Type B pancreatic cell (in vitro differentiated cells): ENCODE data around the gene ORAI3. TPM values are rescaled to one million over a fixed set of nuclear protein-coding genes. Genes with fewer than 3 reads are reported as not detected.

Source experiments
- DNase-seq: peaks from one replicate; pipeline ENCODE4 v3.0.0; 2021; ENCODE audit warnings: mixed read lengths; ENCODE audit not compliant: unreplicated experiment; ENCODE audit errors: extremely low spot score
- H3K27ac Mint-ChIP-seq: 2 replicates; pipeline ENCODE4 v1.8.0; 2021; ENCODE audit warnings: mild to moderate bottlenecking, mixed read lengths
- H3K27me3 Mint-ChIP-seq: 2 replicates; pipeline ENCODE4 v1.8.0; 2021; ENCODE audit warnings: mixed read lengths
- H3K36me3 Mint-ChIP-seq: 2 replicates; pipeline ENCODE4 v1.8.0; 2021; ENCODE audit warnings: mixed read lengths
- H3K4me1 Mint-ChIP-seq: one replicate; pipeline ENCODE4 v1.8.0; 2021; ENCODE audit warnings: mixed read lengths; ENCODE audit not compliant: unreplicated experiment
- H3K4me3 Mint-ChIP-seq: 2 replicates; pipeline ENCODE4 v1.8.0; 2021; ENCODE audit warnings: mild to moderate bottlenecking, mixed read lengths
- H3K9me3 Mint-ChIP-seq: 2 replicates; pipeline ENCODE4 v1.8.0; 2021; ENCODE audit warnings: mixed read lengths
- total RNA-seq: library from RNA; stranded (reverse); gene quantifications from 2 replicates; pipeline ENCODE4 v1.2.1, GENCODE V29; 2021; ENCODE audit warnings: low replicate concordance
- TF ChIP-seq, protein P1 (sequence below): fragments of 200-600 bp; sonication (generic); conservative IDR thresholded peaks from 2 replicates; pipeline ENCODE4 v1.5.0; 2021; ENCODE audit warnings: antibody characterized with exemption, mild to moderate bottlenecking

Gene ORAI3
- total RNA-seq, 1 donor from 2014 or later = 18.7 TPM

DNA sequence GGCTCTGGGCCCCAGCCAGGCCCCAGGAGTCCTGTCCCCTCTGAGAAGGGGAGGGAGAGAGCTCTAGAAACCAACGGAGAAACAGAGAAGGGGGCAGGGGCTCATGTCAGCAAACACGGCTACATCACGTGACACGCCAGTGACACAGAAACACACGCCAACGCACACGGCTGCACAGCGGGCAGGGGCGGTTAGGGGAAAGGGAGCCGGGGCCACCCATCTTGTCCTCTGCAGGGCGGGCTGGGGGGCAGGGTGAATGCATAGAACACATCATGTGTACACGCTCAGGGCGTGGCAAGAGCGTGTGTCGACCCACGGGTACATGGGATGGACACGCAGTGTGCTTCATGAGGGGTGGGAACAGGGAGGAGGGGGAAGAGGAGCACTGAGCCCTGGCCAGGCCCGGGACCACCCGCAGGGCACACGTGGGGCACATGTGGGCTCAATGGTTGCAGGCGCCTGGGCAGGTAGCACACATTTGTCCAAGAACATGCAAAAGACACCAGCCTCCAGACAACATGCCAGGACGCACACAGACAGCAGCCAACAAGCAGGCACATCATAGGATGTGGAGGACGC lies 40.7 kb downstream of the ORAI3 start:
- H3K27ac Mint-ChIP-seq = no peak overlapping the region
- no peaks in the 10 kb centered on the region for H3K4me1 Mint-ChIP-seq
- H3K4me3 Mint-ChIP-seq = no peak overlapping the region
- TF ChIP-seq, protein P1, sequence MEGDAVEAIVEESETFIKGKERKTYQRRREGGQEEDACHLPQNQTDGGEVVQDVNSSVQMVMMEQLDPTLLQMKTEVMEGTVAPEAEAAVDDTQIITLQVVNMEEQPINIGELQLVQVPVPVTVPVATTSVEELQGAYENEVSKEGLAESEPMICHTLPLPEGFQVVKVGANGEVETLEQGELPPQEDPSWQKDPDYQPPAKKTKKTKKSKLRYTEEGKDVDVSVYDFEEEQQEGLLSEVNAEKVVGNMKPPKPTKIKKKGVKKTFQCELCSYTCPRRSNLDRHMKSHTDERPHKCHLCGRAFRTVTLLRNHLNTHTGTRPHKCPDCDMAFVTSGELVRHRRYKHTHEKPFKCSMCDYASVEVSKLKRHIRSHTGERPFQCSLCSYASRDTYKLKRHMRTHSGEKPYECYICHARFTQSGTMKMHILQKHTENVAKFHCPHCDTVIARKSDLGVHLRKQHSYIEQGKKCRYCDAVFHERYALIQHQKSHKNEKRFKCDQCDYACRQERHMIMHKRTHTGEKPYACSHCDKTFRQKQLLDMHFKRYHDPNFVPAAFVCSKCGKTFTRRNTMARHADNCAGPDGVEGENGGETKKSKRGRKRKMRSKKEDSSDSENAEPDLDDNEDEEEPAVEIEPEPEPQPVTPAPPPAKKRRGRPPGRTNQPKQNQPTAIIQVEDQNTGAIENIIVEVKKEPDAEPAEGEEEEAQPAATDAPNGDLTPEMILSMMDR = no peak
- no peak for DNase-seq
- H3K9me3 Mint-ChIP-seq = no peaks in the 10 kb centered on the region
- H3K27me3 Mint-ChIP-seq = peaks cover 2% of the 10 kb centered on the region
- H3K36me3 Mint-ChIP-seq = no peaks in the 10 kb centered on the region

DNA sequence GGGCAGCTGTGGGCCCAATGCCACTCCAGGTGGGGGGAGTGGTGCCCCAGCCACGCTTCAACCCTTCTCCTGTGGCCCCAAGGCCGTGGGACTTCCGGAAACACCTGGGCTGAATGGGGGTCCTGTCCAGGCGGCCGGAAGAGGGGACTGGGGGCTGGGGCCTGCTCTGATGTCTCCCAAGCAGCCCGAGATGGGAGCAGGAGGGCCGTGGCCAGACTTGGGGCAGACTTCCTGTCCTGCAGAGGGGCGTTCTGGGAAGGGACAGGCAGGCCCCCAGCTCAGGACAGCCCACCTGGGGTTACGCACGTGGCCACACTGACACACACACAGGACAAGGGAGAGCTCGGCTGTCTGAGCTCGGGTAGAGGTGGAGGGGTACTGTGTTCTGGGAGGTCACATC lies 41.2 kb downstream of the ORAI3 start:
- Mint-ChIP-seq H3K27me3 (peaks cover 5% of the 10 kb centered on the region), H3K4me3 (no peak overlapping the region), H3K9me3 (no peaks in the 10 kb centered on the region), H3K27ac (no peak overlapping the region), H3K36me3 (no peaks in the 10 kb centered on the region), H3K4me1 (no peaks in the 10 kb centered on the region)
- DNase-seq = no peak
- TF ChIP-seq, protein P1 = no peak

DNA sequence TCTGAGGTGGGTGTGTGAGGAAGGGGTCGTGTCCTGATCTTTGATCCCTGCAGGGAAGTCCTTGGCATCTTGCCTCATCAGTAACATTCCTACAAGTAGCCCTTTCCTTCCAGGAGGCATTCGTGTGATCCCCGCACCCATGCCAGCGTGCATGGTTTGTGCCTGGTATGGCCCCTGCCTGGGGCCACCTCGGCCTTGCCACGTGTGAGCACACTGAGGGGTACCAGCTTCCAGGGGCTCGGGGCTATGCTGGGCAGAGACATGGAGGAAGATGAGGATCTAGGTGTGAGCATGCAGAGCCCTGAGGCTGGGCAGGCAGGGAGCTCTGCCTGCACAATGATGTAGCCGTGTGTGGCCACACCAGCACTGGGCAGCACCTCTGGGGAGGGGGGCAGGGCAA lies 42.2 kb downstream of the ORAI3 start:
- DNase-seq = no peak
- TF ChIP-seq, protein P1 = no peak
- no peak overlapping the region for H3K27ac Mint-ChIP-seq
- peaks cover 7% of the 10 kb centered on the region for H3K27me3 Mint-ChIP-seq
- H3K4me1 Mint-ChIP-seq = no peaks in the 10 kb centered on the region
- H3K9me3 Mint-ChIP-seq = no peaks in the 10 kb centered on the region
- no peaks in the 10 kb centered on the region for H3K36me3 Mint-ChIP-seq
- H3K4me3 Mint-ChIP-seq = no peak overlapping the region

DNA sequence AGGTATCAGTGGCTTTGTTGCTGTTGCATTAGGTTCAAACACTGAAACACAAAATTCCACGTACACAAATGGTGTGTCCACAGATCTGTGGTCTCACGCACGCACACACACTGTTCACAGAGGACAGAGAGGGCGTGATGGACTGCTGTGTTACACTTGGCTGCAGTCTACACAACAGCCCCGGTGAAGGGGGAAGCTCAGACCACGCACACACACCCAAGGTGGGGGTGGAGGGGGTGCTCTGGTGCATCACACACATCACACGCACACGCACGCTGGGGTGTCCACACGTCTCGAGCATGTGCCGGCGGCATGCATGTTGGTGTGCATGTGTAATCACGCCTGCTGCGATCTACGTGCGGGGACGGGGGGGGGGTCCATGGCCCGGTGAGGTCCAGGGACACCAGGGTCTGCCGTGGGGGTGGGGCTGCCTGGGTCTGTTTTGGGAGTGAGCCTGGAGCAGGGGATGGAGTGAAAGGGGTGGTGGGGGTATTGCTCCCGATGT lies 43.5 kb downstream of the ORAI3 start:
- no peak overlapping the region for H3K4me3 Mint-ChIP-seq
- peaks cover 4% of the 10 kb centered on the region for H3K36me3 Mint-ChIP-seq
- H3K4me1 Mint-ChIP-seq = no peaks in the 10 kb centered on the region
- H3K27me3 Mint-ChIP-seq = peaks cover 11% of the 10 kb centered on the region
- no peak for DNase-seq
- no peaks in the 10 kb centered on the region for H3K9me3 Mint-ChIP-seq
- H3K27ac Mint-ChIP-seq = no peak overlapping the region
- TF ChIP-seq, protein P1 = no peak

DNA sequence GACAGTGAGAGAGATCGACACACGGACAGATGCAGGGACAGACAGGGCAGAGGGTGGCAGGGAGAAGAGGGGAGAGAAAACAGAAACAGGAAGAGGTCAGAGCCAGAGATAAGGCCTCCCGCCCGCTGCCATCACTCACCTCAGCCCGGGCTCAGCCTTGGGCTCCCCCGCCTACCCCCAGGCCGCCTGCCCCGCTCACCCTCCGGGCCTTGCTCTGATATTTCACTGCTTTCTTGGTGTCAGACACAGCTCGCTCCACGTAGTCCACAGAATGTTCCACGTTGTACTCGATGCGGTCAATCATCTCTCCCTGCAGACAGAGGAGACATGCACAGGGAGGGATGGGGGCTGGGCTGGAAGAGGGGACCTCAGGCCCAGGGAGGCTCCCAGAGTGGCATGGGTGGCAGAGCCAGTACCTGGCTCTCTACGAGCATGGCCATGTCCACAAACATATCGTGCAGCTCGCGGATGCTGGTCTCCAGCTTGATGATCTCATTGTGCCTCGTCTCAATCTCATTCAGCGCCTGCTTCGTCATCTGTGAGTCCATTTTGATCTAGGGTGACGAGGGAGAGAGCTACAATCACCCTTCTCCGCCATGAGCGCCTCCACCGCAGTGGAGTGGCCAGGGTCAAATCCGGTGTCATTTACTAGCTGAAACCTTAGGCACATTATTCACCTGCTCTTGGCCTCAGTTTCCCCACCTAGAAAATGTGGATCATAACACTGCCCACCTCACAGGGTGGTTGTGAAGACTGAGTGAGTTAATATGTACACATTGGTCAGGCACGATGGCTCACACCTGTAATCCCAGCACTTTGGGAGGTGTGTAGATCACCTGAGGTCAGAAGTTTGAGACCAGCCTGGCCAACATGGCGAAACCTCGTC lies 44.3 kb downstream of the ORAI3 start:
- Mint-ChIP-seq H3K27ac (no peak overlapping the region), H3K4me1 (peaks cover 4% of the 10 kb centered on the region), H3K4me3 (no peak overlapping the region), H3K27me3 (peaks cover 11% of the 10 kb centered on the region), H3K36me3 (peaks cover 4% of the 10 kb centered on the region), H3K9me3 (no peaks in the 10 kb centered on the region)
- DNase-seq = no peak
- TF ChIP-seq, protein P1 = no peak
